Measurements from ENCODE around the gene CISH. TPM values are rescaled to one million over a fixed set of nuclear protein-coding genes. Genes with fewer than 3 reads are reported as not detected.

Gene CISH
- polyA plus RNA-seq, 4 donors: 31.3 to 40.6 (median 36.0) TPM

- no peak for DNase-seq (ENCODE audit: low read depth in 4 of 4, low spot score in 3 of 4)
These were observed 36.2 kb downstream of the CISH start for GRCh38 chr3:50575372-50575771.

DNA sequence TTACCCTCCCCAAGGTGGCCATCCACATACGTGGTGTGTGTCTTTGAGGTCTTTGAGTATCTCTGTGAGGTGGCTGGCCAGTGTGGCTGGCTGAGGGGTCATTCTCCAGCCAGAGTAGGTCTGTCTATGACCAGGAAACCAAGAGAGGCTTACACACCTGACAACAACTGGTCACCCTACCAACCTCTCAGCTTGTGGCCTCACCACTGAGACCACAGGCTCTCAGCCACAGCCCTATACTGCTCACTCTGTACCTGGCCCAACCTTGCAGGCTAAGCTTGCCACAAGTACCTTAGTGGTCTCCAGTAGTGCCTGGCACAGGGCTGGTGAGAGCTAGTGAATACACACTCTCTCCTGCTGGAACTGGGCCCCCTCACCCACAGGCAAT lies 37.1 kb downstream of the CISH start:
- no peak for DNase-seq (ENCODE audit: low read depth in 4 of 4, low spot score in 3 of 4)

DNA sequence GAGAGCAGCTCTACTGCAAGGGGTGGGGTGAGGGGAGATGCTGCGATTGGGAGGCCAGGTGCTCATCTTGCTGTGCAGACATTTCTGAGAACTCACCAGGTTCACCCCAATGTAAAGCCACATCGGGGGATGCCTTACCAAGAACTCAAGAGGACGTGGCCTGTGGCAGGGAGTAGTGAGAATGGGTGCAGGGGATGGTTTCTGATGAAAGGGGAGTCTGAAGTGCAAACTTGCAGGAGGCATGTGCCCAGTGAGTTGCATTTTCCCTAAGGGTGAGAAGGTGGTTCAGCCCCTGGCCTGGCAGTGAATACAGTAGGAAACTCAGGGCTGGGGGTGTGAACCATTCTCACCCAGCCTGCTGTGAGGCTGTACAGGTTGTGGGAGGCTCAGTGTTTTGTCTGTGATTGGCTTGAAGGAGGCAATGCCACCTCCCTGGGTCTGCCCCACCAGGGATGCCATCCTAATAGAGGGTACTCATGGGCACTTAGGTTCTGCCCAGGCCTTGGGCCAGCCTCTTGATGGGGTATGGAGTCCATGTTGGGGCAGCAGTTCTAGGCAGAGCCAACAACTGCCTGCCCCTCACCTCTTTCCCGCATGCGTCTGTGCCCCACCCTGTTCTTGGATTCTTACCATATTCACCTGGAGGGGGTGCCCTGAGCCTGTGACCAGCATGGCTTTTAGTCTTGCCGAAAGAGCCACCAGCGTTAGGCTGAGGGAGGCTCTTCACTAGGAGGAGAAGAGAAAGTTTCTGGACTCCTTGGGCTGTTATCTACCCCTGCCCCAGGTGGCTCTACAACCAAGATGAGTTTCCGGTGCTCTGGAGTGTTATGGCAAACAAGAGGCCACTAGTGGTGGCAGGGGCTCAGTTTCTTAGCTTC lies 37.8 kb downstream of the CISH start:
- DNase-seq (ENCODE audit: low read depth in 4 of 4, low spot score in 3 of 4): no peak

- no peak for DNase-seq (ENCODE audit: low read depth in 4 of 4, low spot score in 3 of 4)
These were observed 38.7 kb downstream of the CISH start for GRCh38 chr3:50572801-50573371.

GRCh38 chr3:50572158-50572557 lies 39.4 kb downstream of the CISH start:
- peak in 2 of 4 donors; percentile 41 to 57 for DNase-seq (ENCODE audit: low read depth in 4 of 4, low spot score in 3 of 4)

DNA sequence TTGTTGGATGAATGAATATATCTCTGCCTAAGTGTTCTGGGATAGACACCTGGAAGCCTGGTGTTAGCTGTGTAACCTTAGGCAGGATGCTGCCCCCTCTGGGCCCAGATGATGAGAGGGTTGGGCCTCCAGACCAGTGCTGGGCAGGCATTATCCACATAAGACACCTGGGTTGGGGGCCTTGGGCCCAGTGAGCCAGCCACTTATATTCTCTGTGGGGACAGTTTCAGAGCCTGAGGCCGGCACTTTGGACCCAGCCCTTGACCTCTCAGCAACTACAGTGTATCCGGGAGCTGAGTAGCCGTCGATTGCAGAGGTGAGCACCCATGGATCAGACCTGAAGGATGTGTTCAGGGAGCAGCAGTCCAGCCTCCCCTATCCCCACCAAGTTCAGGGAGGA lies 40.1 kb downstream of the CISH start:
- DNase-seq (ENCODE audit: low read depth in 4 of 4, low spot score in 3 of 4): no peak

- no peak for DNase-seq (ENCODE audit: low read depth in 4 of 4, low spot score in 3 of 4)
These were observed 40.9 kb downstream of the CISH start for GRCh38 chr3:50570508-50571279.

DNA sequence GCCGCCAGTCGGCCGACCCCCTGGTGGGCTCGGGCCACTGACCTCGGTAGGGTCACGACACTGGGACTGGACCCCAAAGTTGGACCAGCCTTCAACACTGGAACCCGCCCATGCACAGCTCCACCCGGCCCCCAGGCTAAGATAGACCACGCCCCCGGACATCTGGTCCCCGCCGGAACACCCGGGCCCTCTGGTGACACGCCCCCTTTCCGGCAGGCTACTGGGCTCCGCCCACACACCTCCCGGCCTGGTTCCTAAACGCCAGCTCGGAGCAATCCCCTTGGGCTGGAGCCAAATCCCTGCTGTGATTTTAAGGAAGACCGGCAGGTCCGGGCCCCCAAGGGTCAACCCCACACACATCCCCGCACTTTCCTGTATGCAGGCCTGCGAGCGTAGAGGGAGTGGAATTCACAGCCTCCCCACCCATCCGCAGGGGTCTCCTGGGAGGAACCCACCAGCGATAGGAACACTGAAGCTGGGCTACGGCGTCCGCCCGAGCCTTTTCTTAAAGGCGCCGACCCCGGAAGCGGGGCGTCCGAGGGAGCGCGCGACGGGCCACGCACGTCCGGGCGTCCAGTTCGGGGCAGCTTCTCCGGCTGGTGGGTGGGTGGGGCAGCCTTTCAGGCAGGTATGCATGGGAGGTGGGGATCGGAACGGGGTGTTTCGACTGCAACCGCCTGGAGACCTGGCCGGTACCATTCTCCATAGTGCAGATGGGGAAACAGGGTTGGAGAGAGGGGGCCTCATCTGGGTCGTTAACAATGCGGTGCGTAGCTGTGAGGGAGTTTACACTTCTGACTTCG lies 42.4 kb downstream of the CISH start, which contains the start of gene HEMK1:
HEMK1 (plus strand) TSS at position 576 of the 803 bp plus-strand sequence. CDS start 1,583 bp downstream, outside the sequence.
- peak; percentile 89 to 95 (median 93) for DNase-seq (ENCODE audit: low read depth in 4 of 4, low spot score in 3 of 4)

DNA sequence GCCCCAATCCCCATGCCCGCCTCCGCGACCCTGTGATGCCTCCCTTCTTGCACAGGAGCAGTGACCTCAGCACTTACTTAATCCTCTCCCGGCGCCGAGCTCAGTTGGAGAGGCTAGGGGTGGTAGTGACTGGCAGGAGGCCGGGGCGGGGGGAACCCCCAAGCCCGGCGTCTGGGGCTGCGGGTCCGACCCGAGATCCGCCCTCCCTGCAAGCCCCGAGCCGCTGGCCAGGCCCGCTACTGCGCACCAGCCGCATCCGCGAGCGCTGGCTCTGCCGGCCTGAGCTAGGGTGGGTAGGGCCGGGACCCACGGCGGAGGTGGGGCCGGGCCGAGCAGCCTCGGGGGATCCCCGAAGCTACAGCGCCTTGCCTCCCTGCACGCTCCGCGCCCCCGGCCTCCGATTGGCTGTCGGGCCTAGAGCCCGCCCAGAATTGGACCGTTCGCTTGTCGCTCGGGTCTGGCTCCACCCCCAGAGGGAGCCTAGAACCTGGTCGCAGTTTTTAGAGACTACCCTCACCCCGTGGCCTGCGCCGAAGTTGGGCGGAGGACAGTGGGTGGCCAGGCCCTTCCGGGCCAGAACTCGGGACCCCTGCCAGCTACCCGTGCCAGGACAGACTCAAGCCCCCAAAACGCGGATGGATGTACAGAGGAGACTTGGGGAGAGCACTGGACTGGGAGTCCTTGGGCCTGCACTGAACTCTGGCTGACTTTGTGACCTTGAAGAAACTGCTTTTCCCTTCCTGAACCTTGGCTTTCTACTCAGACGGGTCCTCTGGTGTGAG lies 44.0 kb downstream of the CISH start, which contains the start of gene C3orf18:
C3orf18 (minus strand) TSS at position 362 of the 782 bp plus-strand sequence. CDS start 2,048 bp downstream, outside the sequence.
- peak; percentile 58 to 72 (median 67) for DNase-seq (ENCODE audit: low read depth in 4 of 4, low spot score in 3 of 4)

DNA sequence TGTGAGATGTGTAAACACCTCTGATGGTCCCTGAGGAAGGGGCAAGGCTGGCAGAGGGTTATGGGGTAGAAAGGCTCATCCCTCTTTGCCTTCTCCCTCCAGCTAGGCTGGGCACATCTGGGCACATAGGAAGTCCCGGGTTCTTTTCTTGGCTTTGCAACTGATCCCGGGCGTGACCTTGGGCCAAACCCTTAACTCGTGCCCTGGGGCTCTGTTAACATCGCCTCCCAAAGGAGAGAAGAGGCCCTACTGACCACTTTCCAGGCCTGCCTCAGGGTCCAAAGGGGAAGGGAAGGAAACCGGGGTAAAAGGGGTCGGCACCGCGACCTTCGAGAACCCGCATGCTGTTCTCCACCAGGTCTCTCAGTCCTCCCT lies 44.6 kb downstream of the CISH start:
- no peak for DNase-seq (ENCODE audit: low read depth in 4 of 4, low spot score in 3 of 4)

DNA sequence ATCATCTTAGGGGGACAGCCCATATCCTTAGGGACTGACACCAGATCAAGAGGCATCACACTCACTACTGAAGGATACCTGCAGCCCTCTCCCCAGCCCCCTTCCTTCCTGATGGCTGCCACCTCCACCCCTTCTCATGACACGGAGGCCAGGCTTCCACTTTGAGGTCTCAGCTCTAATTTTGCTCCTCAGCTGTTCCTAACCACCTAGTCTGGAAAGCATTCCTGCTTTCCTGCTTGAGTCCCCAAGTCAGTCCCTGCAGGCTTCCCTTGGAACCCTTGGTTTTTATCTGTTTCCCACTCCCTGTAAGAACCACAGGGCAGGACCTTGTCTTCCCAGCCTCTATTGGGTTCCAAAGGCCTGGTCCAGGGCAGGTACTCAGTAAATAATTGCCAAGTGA lies 47.3 kb downstream of the CISH start:
- no peak for DNase-seq (ENCODE audit: low read depth in 4 of 4, low spot score in 3 of 4)

DNA sequence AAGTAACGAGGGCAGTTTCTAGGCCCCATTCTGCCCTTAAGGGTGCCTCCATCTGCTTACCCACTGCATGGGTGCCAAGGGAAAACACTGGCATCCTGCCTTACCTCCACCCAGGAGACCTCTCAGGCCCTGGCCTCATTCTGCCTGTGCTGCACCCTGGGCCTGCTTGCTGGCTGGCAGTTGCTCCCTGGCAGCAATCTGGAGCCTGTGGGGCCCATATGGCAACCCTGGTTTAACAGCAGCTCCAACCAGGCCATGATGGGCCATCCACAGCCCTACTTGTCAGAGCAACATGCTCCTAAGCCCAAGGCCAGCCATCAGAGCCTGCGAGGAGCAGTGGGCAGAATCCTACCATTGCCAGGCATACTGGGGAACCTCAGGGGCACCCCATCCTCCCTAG lies 47.7 kb downstream of the CISH start:
- DNase-seq (ENCODE audit: low read depth in 4 of 4, low spot score in 3 of 4): no peak

DNA sequence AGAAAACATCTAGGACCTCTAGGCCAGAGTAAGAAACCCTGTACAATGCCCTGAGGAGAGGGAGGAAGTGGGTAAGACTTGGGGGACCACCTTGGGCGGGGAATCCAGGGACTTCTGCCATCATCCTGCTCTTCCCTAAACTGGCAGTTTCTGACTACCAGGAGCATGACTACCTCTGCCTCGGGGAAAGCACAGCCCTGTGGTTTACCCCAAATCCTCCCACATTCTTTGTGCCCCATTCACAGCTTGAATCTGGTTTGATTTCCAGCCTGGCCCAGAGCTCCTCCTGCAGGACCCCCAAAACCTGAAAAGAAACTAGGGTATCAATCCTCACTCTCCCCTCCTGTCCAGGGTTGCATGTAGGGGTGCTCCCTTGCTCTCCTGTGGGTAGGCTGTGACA lies 48.7 kb downstream of the CISH start:
- no peak for DNase-seq (ENCODE audit: low read depth in 4 of 4, low spot score in 3 of 4)

- no peak for DNase-seq (ENCODE audit: low read depth in 4 of 4, low spot score in 3 of 4)
These were observed 51.9 kb downstream of the CISH start for GRCh38 chr3:50559702-50560101.

GRCh38 chr3:50557915-50558314 lies 53.7 kb downstream of the CISH start:
- no peak for DNase-seq (ENCODE audit: low read depth in 4 of 4, low spot score in 3 of 4)

GRCh38 chr3:50557106-50557505 lies 54.5 kb downstream of the CISH start:
- no peak for DNase-seq (ENCODE audit: low read depth in 4 of 4, low spot score in 3 of 4)
